ENCODE results near the gene NOL4.

DNA sequence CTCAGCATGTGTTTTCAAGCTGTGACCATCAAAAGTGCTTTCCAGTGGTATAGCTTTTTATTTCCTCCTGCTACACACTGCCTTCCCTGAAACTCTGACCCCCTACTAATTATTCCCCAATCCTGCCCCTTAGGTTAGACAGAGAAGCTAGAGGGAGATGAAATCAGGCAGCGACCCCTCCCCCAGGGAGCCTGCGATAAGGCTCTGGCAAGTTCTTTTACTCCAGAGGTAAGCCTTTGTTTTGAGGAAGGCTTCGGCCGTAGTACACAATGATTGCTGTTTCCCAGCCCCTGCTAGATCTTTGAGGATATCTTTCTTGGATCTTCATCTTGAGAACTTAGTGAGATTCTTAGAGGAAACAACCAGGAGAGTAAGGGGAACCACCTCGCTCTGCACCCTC, 33.5 kb upstream of the NOL4 start:
- TF ChIP-seq EP300 (IDR thresholded peaks at IDR 0.05) (no peak), POLR2A (IDR thresholded peaks at IDR 0.05) (no peak), POLR2AphosphoS5 (IDR thresholded peaks at IDR 0.05) (no peak)
- TF ChIP-seq, protein P1, sequence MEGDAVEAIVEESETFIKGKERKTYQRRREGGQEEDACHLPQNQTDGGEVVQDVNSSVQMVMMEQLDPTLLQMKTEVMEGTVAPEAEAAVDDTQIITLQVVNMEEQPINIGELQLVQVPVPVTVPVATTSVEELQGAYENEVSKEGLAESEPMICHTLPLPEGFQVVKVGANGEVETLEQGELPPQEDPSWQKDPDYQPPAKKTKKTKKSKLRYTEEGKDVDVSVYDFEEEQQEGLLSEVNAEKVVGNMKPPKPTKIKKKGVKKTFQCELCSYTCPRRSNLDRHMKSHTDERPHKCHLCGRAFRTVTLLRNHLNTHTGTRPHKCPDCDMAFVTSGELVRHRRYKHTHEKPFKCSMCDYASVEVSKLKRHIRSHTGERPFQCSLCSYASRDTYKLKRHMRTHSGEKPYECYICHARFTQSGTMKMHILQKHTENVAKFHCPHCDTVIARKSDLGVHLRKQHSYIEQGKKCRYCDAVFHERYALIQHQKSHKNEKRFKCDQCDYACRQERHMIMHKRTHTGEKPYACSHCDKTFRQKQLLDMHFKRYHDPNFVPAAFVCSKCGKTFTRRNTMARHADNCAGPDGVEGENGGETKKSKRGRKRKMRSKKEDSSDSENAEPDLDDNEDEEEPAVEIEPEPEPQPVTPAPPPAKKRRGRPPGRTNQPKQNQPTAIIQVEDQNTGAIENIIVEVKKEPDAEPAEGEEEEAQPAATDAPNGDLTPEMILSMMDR (IDR thresholded peaks at IDR 0.05), result no peak

Data from sigmoid colon (tissue), 4 donors.